PC-3 (cell line): ENCODE data around the gene RGS5.

ENCODE experiments used
- CTCF ChIP-seq: fragments of 300-600 bp; sonication (generic); conservative IDR thresholded peaks from 2 replicates; pipeline ENCODE4 v1.5.1; 2017; ENCODE audit warnings: antibody characterized with exemption, low read depth, mild to moderate bottlenecking, low read length
- EZH2 ChIP-seq: fragments of 300-600 bp; sonication (generic); IDR thresholded peaks from one replicate; pipeline ENCODE4 v1.6.1; 2017; ENCODE audit warnings: antibody characterized with exemption, mild to moderate bottlenecking, low read length; ENCODE audit not compliant: unreplicated experiment
- EZH2phosphoT487 ChIP-seq: fragments of 300-600 bp; sonication (generic); IDR thresholded peaks from 2 replicates; pipeline ENCODE4 v1.6.1; 2018; ENCODE audit warnings: mild to moderate bottlenecking, antibody characterized with exemption, low read length, borderline replicate concordance

DNA sequence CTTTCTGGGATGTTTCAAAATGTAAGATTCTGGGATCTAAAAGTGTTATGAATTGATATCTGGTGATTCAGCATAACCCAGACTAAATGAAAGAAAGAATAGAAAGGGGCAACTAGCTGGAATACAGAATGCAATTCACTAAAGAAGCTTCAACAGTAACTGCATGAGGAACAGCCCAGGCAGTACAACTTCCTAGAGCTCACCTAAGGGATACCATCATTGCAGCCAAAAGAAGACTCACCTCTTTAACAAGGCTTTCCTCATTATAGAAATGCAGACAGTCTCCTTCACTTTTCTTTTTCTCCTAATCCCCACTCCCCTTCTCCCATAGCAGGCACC lies 6.3 kb downstream of the RGS5 start:
- no peak for TF ChIP-seq EZH2phosphoT487
- no peak for TF ChIP-seq CTCF
- no peak for TF ChIP-seq EZH2
